Loucy (cell line): ENCODE results near the gene ALK.

ENCODE experiments used
- H2AFZ ChIP-seq: fragments of 200-600 bp; sonication (generic); 2 replicates; pipeline ENCODE4 v1.6.0; 2016; ENCODE audit warnings: antibody characterized with exemption, mild to moderate bottlenecking, low read length, moderate library complexity
- H3F3A ChIP-seq: fragments of 200-600 bp; 2 replicates; pipeline ENCODE4 v1.6.0; 2016; ENCODE audit warnings: antibody characterized with exemption, low read depth, mild to moderate bottlenecking
- H3K27me3 ChIP-seq: fragments of 200-600 bp; sonication (generic); 2 replicates; pipeline ENCODE4 v1.6.1; 2014; ENCODE audit warnings: low read length, mild to moderate bottlenecking; ENCODE audit not compliant: insufficient read depth, poor library complexity, severe bottlenecking
- H3K36me3 ChIP-seq: fragments of 200-600 bp; sonication (generic); 2 replicates; pipeline ENCODE4 v1.6.1; 2016; ENCODE audit warnings: low read length; ENCODE audit not compliant: insufficient read depth
- H3K4me1 ChIP-seq: fragments of 200-600 bp; sonication (generic); 2 replicates; pipeline ENCODE4 v1.5.1; 2014; ENCODE audit warnings: low read length, mild to moderate bottlenecking; ENCODE audit not compliant: insufficient read depth, poor library complexity, severe bottlenecking
- H3K4me2 ChIP-seq: fragments of 200-600 bp; sonication (generic); 2 replicates; pipeline ENCODE4 v1.6.0; 2014; ENCODE audit warnings: antibody characterized with exemption, low read length, low read depth, mild to moderate bottlenecking; ENCODE audit not compliant: poor library complexity, severe bottlenecking
- H3K4me3 ChIP-seq: fragments of 200-600 bp; sonication (generic); 2 replicates; pipeline ENCODE4 v1.5.1; 2014; ENCODE audit warnings: low read length, mild to moderate bottlenecking, mixed read lengths; ENCODE audit not compliant: poor library complexity, severe bottlenecking
- H3K79me2 ChIP-seq: fragments of 200-600 bp; sonication (generic); 2 replicates; pipeline ENCODE4 v1.6.1; 2014; ENCODE audit warnings: low read length; ENCODE audit not compliant: insufficient read depth
- H3K9ac ChIP-seq: fragments of 200-600 bp; sonication (generic); 2 replicates; pipeline ENCODE4 v1.6.0; 2014; ENCODE audit warnings: mild to moderate bottlenecking, low read depth, low read length, moderate library complexity; ENCODE audit not compliant: poor library complexity, severe bottlenecking
- H3K9me2 ChIP-seq: fragments of 200-600 bp; sonication (generic); replicated peaks from 2 replicates; pipeline ENCODE4 v1.6.1; 2016; ENCODE audit warnings: low read depth, low read length, mixed read lengths
- H3K9me3 ChIP-seq: fragments of 200-600 bp; sonication (generic); 2 replicates; pipeline ENCODE4 v1.6.1; 2014; ENCODE audit warnings: mild to moderate bottlenecking, antibody characterized with exemption, low read length, low read depth; ENCODE audit not compliant: insufficient read depth
- H4K20me1 ChIP-seq: fragments of 200-600 bp; sonication (generic); 2 replicates; pipeline ENCODE4 v1.6.0; 2014; ENCODE audit warnings: antibody characterized with exemption, low read length, mild to moderate bottlenecking; ENCODE audit not compliant: insufficient read depth, poor library complexity, severe bottlenecking
- CTCF ChIP-seq: fragments of 200-600 bp; sonication (generic); conservative IDR thresholded peaks from 2 replicates; pipeline ENCODE4 v1.5.1; 2014; ENCODE audit warnings: mild to moderate bottlenecking, antibody characterized with exemption, low read length
- EZH2phosphoT487 ChIP-seq: fragments of 200-600 bp; IDR thresholded peaks from 2 replicates; pipeline ENCODE4 v1.6.1; 2018; ENCODE audit warnings: antibody characterized with exemption, mild to moderate bottlenecking, moderate library complexity, borderline replicate concordance

The ALK gene

GRCh38 chr2:29443627-29444026 lies 477.8 kb downstream of the ALK start:
- H3K4me2 ChIP-seq, result peak overlapping the region; percentile 46
- TF ChIP-seq EZH2phosphoT487 (no peak), CTCF (no peak)

GRCh38 chr2:29443151-29443550 lies 478.2 kb downstream of the ALK start:
- H3F3A ChIP-seq, result no peaks in the 10 kb centered on the region
- peaks cover 7% of the 10 kb centered on the region for H3K4me1 ChIP-seq
- no peak overlapping the region for H3K4me3 ChIP-seq
- peak overlapping the region; percentile 76; the same call in 1 of the 2 replicates for H2AFZ ChIP-seq
- H3K9me2 ChIP-seq, result no peaks in the 10 kb centered on the region
- peak overlapping the region; percentile 46 for H3K4me2 ChIP-seq
- no peak overlapping the region for H3K9ac ChIP-seq
- no peak for TF ChIP-seq CTCF
- no peaks in the 10 kb centered on the region for H3K9me3 ChIP-seq
- no peaks in the 10 kb centered on the region for H3K27me3 ChIP-seq
- H3K79me2 ChIP-seq, result no peaks in the 10 kb centered on the region
- H4K20me1 ChIP-seq, result no peaks in the 10 kb centered on the region
- no peaks in the 10 kb centered on the region for H3K36me3 ChIP-seq

More at GRCh38 chr2:29443627-29444026, 477.8 kb downstream of the ALK start:
- H3F3A ChIP-seq, result no peaks in the 10 kb centered on the region
- no peak overlapping the region for H3K9ac ChIP-seq
- peak overlapping the region; percentile 76; the same call in 1 of the 2 replicates for H2AFZ ChIP-seq
- H3K79me2 ChIP-seq, result no peaks in the 10 kb centered on the region
- no peaks in the 10 kb centered on the region for H3K9me3 ChIP-seq
- H3K4me1 ChIP-seq, result peaks cover 7% of the 10 kb centered on the region
- no peaks in the 10 kb centered on the region for H3K27me3 ChIP-seq
- H3K9me2 ChIP-seq, result no peaks in the 10 kb centered on the region
- no peaks in the 10 kb centered on the region for H3K36me3 ChIP-seq
- no peaks in the 10 kb centered on the region for H4K20me1 ChIP-seq
- no peak overlapping the region for H3K4me3 ChIP-seq

GRCh38 chr2:29440921-29441623 lies 480.3 kb downstream of the ALK start:
- TF ChIP-seq CTCF (no peak), EZH2phosphoT487 (no peak)
- Histone ChIP-seq H3K27me3 (no peaks in the 10 kb centered on the region), H3F3A (no peaks in the 10 kb centered on the region), H3K9ac (no peak overlapping the region), H3K9me3 (no peaks in the 10 kb centered on the region), H2AFZ (no peak overlapping the region), H3K79me2 (no peaks in the 10 kb centered on the region), H3K9me2 (no peaks in the 10 kb centered on the region), H4K20me1 (no peaks in the 10 kb centered on the region), H3K4me3 (no peak overlapping the region), H3K4me2 (no peak overlapping the region), H3K36me3 (no peaks in the 10 kb centered on the region), H3K4me1 (peaks cover 7% of the 10 kb centered on the region)
